Suppressor macrophage treated with lipopolysaccharide for 4 hours (primary cell): ENCODE measurements around the gene ARID3B.
"Not testable (repeated sequence)": the region's sequence is repeated elsewhere in the genome, so short reads cannot be mapped to it uniquely, and the experiment has no call there.

Source experiments
- DNase-seq: peaks from one replicate; pipeline ENCODE4 v3.0.0-alpha.2; 2020

Gene ARID3B

GRCh38 chr15:74573987-74574386, 33.0 kb downstream of the ARID3B start:
- no peak for DNase-seq

GRCh38 chr15:74578496-74578994, 37.5 kb downstream of the ARID3B start:
- DNase-seq = no peak

GRCh38 chr15:74579001-74579400, 38.0 kb downstream of the ARID3B start:
- DNase-seq = no peak

GRCh38 chr15:74580538-74581350, 39.7 kb downstream of the ARID3B start:
- no peak for DNase-seq

GRCh38 chr15:74584204-74584603, 43.2 kb downstream of the ARID3B start:
- no peak for DNase-seq

GRCh38 chr15:74584779-74585178, 43.8 kb downstream of the ARID3B start:
- DNase-seq = no peak

- no peak for DNase-seq
Observed at GRCh38 chr15:74585191-74585590, 44.2 kb downstream of the ARID3B start.

GRCh38 chr15:74585857-74586256, 44.8 kb downstream of the ARID3B start:
- no peak for DNase-seq

- DNase-seq = peak; percentile 24
Observed at GRCh38 chr15:74589826-74590225, 48.8 kb downstream of the ARID3B start.

- no peak for DNase-seq
Observed at GRCh38 chr15:74592222-74592621, 51.2 kb downstream of the ARID3B start.

- DNase-seq = no peak
Observed at GRCh38 chr15:74593122-74593521, 52.1 kb downstream of the ARID3B start.

GRCh38 chr15:74594455-74594854, 53.4 kb downstream of the ARID3B start:
- no peak for DNase-seq

- DNase-seq = no peak
Observed at GRCh38 chr15:74595271-74595670, 54.3 kb downstream of the ARID3B start.

GRCh38 chr15:74596736-74597135, 55.7 kb downstream of the ARID3B start:
- not testable (repeated sequence) for DNase-seq

- not testable (repeated sequence) for DNase-seq
Observed at GRCh38 chr15:74597146-74597705, 56.2 kb downstream of the ARID3B start.

- DNase-seq = peak; percentile 92
Observed at GRCh38 chr15:74598126-74598842, 57.3 kb downstream of the ARID3B start.

GRCh38 chr15:74599156-74599555, 58.1 kb downstream of the ARID3B start:
- DNase-seq = no peak

- no peak for DNase-seq
Observed at GRCh38 chr15:74603026-74603788, 62.2 kb downstream of the ARID3B start.

GRCh38 chr15:74603789-74604705, 63.0 kb downstream of the ARID3B start:
- no peak for DNase-seq

- no peak for DNase-seq
Observed at GRCh38 chr15:74604983-74605794, 64.2 kb downstream of the ARID3B start.

- DNase-seq = no peak
Observed at GRCh38 chr15:74605795-74606150, 64.8 kb downstream of the ARID3B start.
